ENCODE measurements around the gene ACKR3.

DNA sequence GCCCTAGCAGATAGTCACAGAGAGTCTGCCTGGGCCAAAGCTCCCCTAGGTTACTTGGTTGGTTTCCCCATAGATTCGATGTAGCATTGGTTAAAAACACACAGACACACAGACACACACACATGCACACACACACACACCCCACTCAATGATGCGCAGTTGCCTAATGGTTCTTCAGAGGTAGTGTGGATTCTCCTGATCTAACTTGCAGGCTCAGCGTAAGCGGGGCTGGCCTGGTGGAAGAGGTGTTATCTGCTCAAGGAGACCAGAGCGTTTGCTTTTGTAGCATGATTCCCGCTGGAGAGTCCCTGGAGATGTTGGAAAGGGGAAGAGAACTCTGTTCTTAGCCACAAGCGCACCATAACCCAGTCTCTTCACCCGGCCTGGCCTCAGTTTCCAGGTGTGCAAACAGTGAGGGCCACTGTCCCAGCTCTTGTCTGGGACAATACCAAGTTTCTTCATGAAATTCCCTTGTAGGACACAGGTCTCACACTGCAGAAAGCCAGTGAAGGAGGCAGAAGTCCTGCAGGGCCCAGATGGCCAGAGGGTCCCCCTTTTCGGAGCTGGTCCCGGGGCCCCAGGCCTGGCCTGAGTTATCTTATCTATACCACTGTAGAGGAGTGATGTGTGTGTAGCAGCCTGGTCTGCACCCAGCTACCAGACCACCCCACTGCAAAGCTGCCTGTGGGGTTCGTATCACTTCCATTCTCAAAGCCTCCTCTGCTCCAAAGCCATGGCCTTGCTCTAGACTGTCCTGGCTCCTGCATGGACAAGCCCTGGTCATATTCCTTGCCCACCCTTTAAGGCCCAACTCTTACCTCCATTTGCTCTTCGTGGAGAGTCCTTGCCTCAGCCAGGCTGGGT lies 3.7 kb downstream of the ACKR3 start:
- TF ChIP-seq, protein P1, sequence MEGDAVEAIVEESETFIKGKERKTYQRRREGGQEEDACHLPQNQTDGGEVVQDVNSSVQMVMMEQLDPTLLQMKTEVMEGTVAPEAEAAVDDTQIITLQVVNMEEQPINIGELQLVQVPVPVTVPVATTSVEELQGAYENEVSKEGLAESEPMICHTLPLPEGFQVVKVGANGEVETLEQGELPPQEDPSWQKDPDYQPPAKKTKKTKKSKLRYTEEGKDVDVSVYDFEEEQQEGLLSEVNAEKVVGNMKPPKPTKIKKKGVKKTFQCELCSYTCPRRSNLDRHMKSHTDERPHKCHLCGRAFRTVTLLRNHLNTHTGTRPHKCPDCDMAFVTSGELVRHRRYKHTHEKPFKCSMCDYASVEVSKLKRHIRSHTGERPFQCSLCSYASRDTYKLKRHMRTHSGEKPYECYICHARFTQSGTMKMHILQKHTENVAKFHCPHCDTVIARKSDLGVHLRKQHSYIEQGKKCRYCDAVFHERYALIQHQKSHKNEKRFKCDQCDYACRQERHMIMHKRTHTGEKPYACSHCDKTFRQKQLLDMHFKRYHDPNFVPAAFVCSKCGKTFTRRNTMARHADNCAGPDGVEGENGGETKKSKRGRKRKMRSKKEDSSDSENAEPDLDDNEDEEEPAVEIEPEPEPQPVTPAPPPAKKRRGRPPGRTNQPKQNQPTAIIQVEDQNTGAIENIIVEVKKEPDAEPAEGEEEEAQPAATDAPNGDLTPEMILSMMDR (conservative IDR thresholded peaks at IDR 0.05; ENCODE audit: low read depth, low read length): no peak
- TF ChIP-seq POLR2A (IDR thresholded peaks at IDR 0.05; ENCODE audit: low read depth, low read length) (no peak), FOS (IDR thresholded peaks at IDR 0.05; ENCODE audit: low read depth, low read length) (no peak), MAZ (IDR thresholded peaks at IDR 0.05; ENCODE audit: borderline replicate concordance, low read depth, low read length) (no peak), RAD21 (IDR thresholded peaks at IDR 0.05; ENCODE audit: low read length) (no peak), MAFK (IDR thresholded peaks at IDR 0.05; ENCODE audit: low read depth, low read length) (no peak), CHD1 (IDR thresholded peaks at IDR 0.05; ENCODE audit: low read depth, low read length) (no peak), SMC3 (IDR thresholded peaks at IDR 0.05; ENCODE audit: low read depth, low read length) (no peak), CEBPB (IDR thresholded peaks at IDR 0.05; ENCODE audit: low read depth, low read length) (no peak)
- TF ChIP-seq, protein P2, sequence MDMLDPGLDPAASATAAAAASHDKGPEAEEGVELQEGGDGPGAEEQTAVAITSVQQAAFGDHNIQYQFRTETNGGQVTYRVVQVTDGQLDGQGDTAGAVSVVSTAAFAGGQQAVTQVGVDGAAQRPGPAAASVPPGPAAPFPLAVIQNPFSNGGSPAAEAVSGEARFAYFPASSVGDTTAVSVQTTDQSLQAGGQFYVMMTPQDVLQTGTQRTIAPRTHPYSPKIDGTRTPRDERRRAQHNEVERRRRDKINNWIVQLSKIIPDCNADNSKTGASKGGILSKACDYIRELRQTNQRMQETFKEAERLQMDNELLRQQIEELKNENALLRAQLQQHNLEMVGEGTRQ (IDR thresholded peaks at IDR 0.05; ENCODE audit: low read depth, low read length): no peak
- TF ChIP-seq, protein P3, sequence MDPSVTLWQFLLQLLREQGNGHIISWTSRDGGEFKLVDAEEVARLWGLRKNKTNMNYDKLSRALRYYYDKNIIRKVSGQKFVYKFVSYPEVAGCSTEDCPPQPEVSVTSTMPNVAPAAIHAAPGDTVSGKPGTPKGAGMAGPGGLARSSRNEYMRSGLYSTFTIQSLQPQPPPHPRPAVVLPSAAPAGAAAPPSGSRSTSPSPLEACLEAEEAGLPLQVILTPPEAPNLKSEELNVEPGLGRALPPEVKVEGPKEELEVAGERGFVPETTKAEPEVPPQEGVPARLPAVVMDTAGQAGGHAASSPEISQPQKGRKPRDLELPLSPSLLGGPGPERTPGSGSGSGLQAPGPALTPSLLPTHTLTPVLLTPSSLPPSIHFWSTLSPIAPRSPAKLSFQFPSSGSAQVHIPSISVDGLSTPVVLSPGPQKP (IDR thresholded peaks at IDR 0.05; ENCODE audit: borderline replicate concordance, low read depth, low read length): no peak
